ENCODE data around the gene SBNO1.
"Not testable (repeated sequence)": the region's sequence is repeated elsewhere in the genome, so short reads cannot be mapped to it uniquely, and the experiment has no call there.

The SBNO1 gene

GRCh38 chr12:123346946-123347345 lies 17.7 kb downstream of the SBNO1 start:
- no peak for DNase-seq (ENCODE audit: low spot score)

- DNase-seq (ENCODE audit: low spot score): no peak
These were observed 20.6 kb downstream of the SBNO1 start for GRCh38 chr12:123344086-123344485.

GRCh38 chr12:123337070-123337469 lies 27.6 kb downstream of the SBNO1 start:
- no peak for DNase-seq (ENCODE audit: low spot score)

GRCh38 chr12:123336530-123336929 lies 28.1 kb downstream of the SBNO1 start:
- no peak for DNase-seq (ENCODE audit: low spot score)

GRCh38 chr12:123335490-123335889 lies 29.2 kb downstream of the SBNO1 start:
- no peak for DNase-seq (ENCODE audit: low spot score)

- no peak for DNase-seq (ENCODE audit: low spot score)
These were observed 34.8 kb downstream of the SBNO1 start for GRCh38 chr12:123329799-123330198.

- no peak for DNase-seq (ENCODE audit: low spot score)
These were observed 44.8 kb downstream of the SBNO1 start for GRCh38 chr12:123319826-123320225.

- DNase-seq (ENCODE audit: low spot score): no peak
These were observed 45.4 kb downstream of the SBNO1 start for GRCh38 chr12:123319273-123319672.

GRCh38 chr12:123313046-123313445 lies 51.6 kb downstream of the SBNO1 start:
- not testable (repeated sequence) for DNase-seq (ENCODE audit: low spot score)

GRCh38 chr12:123306200-123306599 lies 58.4 kb downstream of the SBNO1 start:
- no peak for DNase-seq (ENCODE audit: low spot score)

GRCh38 chr12:123305136-123305535 lies 59.5 kb downstream of the SBNO1 start:
- DNase-seq (ENCODE audit: low spot score): no peak

GRCh38 chr12:123293178-123293760 lies 71.4 kb downstream of the SBNO1 start:
- no peak for DNase-seq (ENCODE audit: low spot score)

- no peak for DNase-seq (ENCODE audit: low spot score)
These were observed 74.7 kb downstream of the SBNO1 start for GRCh38 chr12:123289911-123290310.

- no peak for DNase-seq (ENCODE audit: low spot score)
These were observed 75.8 kb downstream of the SBNO1 start for GRCh38 chr12:123288751-123289346.

GRCh38 chr12:123286652-123287373 lies 77.8 kb downstream of the SBNO1 start:
- no peak for DNase-seq (ENCODE audit: low spot score)

GRCh38 chr12:123284669-123285068 lies 80.0 kb downstream of the SBNO1 start:
- DNase-seq (ENCODE audit: low spot score): no peak

GRCh38 chr12:123283461-123283860 lies 81.2 kb downstream of the SBNO1 start:
- DNase-seq (ENCODE audit: low spot score): no peak

GRCh38 chr12:123282111-123282510 lies 82.5 kb downstream of the SBNO1 start:
- no peak for DNase-seq (ENCODE audit: low spot score)

GRCh38 chr12:123280971-123281370 lies 83.7 kb downstream of the SBNO1 start:
- no peak for DNase-seq (ENCODE audit: low spot score)

- no peak for DNase-seq (ENCODE audit: low spot score)
These were observed 86.5 kb downstream of the SBNO1 start for GRCh38 chr12:123278101-123278627.

GRCh38 chr12:123273166-123273565 lies 91.5 kb downstream of the SBNO1 start:
- no peak for DNase-seq (ENCODE audit: low spot score)

- peak; percentile 69 for DNase-seq (ENCODE audit: low spot score)
These were observed 93.5 kb downstream of the SBNO1 start for GRCh38 chr12:123271001-123271668.
